Measurements from ENCODE around the gene RALA. TPM values are rescaled to one million over a fixed set of nuclear protein-coding genes. Genes with fewer than 3 reads are reported as not detected.

Gene RALA
- total and polyA plus RNA-seq, 2 donors from 2014 or later: 21.5 to 25.1 TPM

DNA sequence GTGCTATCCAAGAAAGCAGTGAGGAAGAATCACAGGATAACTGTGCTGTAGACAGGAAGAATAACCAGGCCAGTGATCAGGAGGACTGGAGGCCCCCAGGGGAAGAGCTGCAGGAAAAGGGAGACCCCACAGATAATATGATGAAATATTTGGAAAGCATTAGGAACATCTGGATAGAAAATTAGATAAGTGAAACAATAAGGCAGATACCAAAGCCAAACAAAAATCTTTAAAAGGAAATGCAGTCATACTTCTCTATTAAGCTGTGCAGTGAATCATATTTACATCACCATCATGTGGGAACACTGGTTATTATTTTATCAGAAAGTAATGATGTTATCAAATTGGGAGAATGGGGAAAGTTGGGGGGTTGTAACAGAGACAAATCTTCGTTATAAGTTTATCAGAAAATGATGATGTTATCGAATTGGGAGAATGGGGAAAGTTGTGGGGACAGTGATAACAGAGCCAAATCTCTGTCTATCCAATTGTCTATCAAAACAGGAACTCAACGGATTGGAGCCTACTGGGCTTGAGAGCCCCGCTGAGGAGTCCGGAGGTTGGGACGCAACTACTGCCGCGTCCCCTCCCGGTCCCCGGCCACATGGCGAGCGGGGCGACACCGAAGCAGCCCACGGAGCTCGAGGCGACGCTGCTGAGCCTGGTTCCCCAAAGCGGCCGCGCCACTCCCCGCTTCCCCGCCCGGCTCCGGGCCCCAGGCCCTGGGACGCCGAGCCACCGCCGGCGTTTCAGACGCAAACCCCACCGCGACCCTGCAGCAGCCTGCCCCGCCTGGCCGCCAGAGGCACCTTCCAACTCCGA, 14.0 kb upstream of the RALA start:
- peak in 3 of 5 donors; percentile 34 to 60 (median 45) for DNase-seq
- intact Hi-C loops (cut with DNase I): no loop called here
- no peaks in the 10 kb centered on the region for H3K27me3 ChIP-seq (ENCODE audit: control insufficient read depth, insufficient read depth, low read length)
- no peak for FAIRE-seq
- peaks cover 0 to 7% (median 0%) of the 10 kb centered on the region in 3 donors for H3K4me1 ChIP-seq (ENCODE audit: control insufficient read depth in 2 of 3, insufficient read depth in 2 of 3, low read depth in 1 of 3, low read length in 3 of 3)
- peak overlapping the region in 2 of 3 donors; percentile 23 to 36 for H3K4me3 ChIP-seq (ENCODE audit: low read length in 3 of 3)
- TF ChIP-seq, protein P1, sequence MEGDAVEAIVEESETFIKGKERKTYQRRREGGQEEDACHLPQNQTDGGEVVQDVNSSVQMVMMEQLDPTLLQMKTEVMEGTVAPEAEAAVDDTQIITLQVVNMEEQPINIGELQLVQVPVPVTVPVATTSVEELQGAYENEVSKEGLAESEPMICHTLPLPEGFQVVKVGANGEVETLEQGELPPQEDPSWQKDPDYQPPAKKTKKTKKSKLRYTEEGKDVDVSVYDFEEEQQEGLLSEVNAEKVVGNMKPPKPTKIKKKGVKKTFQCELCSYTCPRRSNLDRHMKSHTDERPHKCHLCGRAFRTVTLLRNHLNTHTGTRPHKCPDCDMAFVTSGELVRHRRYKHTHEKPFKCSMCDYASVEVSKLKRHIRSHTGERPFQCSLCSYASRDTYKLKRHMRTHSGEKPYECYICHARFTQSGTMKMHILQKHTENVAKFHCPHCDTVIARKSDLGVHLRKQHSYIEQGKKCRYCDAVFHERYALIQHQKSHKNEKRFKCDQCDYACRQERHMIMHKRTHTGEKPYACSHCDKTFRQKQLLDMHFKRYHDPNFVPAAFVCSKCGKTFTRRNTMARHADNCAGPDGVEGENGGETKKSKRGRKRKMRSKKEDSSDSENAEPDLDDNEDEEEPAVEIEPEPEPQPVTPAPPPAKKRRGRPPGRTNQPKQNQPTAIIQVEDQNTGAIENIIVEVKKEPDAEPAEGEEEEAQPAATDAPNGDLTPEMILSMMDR (IDR thresholded peaks at IDR 0.05; ENCODE audit: borderline replicate concordance, extremely low read depth, insufficient read depth): no peak
- H3K9me3 ChIP-seq (ENCODE audit: control insufficient read depth in 2 of 3, insufficient read depth in 1 of 3, low read length in 3 of 3): no peaks in the 10 kb centered on the region
- H3K36me3 ChIP-seq (ENCODE audit: control insufficient read depth in 2 of 3, insufficient read depth in 3 of 3, low read length in 3 of 3): no peaks in the 10 kb centered on the region
- peak overlapping the region in 1 of 2 donors; percentile 5 for H3K27ac ChIP-seq (ENCODE audit: low read depth in 2 of 2, low read length in 2 of 2)
- H3K9ac ChIP-seq (ENCODE audit: low read length in 3 of 3): no peak overlapping the region

DNA sequence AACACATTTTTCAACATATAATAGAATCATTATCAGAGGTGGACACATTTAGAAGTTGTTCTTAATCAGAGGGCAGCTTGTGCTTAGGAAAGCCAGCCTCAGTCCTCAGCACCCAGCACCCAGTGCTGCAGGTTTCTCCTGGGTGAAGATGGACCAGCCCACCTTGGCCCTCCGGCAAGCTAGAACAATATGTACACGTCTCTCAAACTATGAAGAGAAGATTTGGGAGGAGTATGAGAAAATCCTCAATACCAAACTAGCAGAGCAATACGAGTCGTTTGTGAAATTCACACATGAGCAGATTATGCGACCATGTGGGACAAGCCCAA, 13.5 kb upstream of the RALA start:
- intact Hi-C loops (cut with DNase I): no loop called here
- Histone ChIP-seq H3K9ac (ENCODE audit: low read length in 3 of 3) (no peak overlapping the region), H3K27ac (ENCODE audit: low read depth in 2 of 2, low read length in 2 of 2) (no peak overlapping the region)

DNA sequence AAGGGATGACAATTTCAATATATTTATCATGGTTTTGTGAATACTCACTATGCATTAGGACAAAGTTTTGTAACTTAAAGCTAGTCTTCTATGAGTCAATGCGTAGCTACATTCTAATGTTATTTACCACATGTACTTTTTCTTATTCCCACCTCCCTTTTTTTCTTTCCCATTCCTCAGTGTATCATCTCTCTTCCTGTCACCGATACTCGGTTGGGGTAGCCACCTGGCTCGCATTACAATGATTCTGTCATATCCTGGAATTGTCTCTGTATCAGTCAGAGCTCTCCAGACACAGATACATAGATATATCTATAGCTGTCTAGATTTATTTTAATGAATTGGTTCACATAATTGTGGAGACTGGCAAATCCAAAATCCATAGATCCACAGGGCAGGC, 9.8 kb upstream of the RALA start:
- Histone ChIP-seq H3K27ac (ENCODE audit: low read depth in 2 of 2, low read length in 2 of 2) (no peak overlapping the region), H3K4me3 (ENCODE audit: low read length in 3 of 3) (no peak overlapping the region), H3K9me3 (ENCODE audit: control insufficient read depth in 2 of 3, insufficient read depth in 1 of 3, low read length in 3 of 3) (no peaks in the 10 kb centered on the region), H3K27me3 (ENCODE audit: control insufficient read depth, insufficient read depth, low read length) (no peaks in the 10 kb centered on the region), H3K9ac (ENCODE audit: low read length in 3 of 3) (no peak overlapping the region), H3K4me1 (ENCODE audit: control insufficient read depth in 2 of 3, insufficient read depth in 2 of 3, low read depth in 1 of 3, low read length in 3 of 3) (peaks cover 0 to 7% (median 0%) of the 10 kb centered on the region in 3 donors), H3K36me3 (ENCODE audit: control insufficient read depth in 2 of 3, insufficient read depth in 3 of 3, low read length in 3 of 3) (no peaks in the 10 kb centered on the region)
- TF ChIP-seq, protein P1 (IDR thresholded peaks at IDR 0.05; ENCODE audit: borderline replicate concordance, extremely low read depth, insufficient read depth): no peak
- intact Hi-C loops (cut with DNase I): no loop called here
- DNase-seq (no peak), FAIRE-seq (no peak)

More for the DNA sequence above, 13.5 kb upstream of the RALA start:
- no peaks in the 10 kb centered on the region for H3K36me3 ChIP-seq (ENCODE audit: control insufficient read depth in 2 of 3, insufficient read depth in 3 of 3, low read length in 3 of 3)
- H3K27me3 ChIP-seq (ENCODE audit: control insufficient read depth, insufficient read depth, low read length): no peaks in the 10 kb centered on the region
- H3K4me1 ChIP-seq (ENCODE audit: control insufficient read depth in 2 of 3, insufficient read depth in 2 of 3, low read depth in 1 of 3, low read length in 3 of 3): peaks cover 0 to 7% (median 0%) of the 10 kb centered on the region in 3 donors
- peak overlapping the region in 2 of 3 donors; percentile 4 to 23 for H3K4me3 ChIP-seq (ENCODE audit: low read length in 3 of 3)
- DNase-seq: peak in 2 of 5 donors; percentile 13 to 46
- no peak for FAIRE-seq
- H3K9me3 ChIP-seq (ENCODE audit: control insufficient read depth in 2 of 3, insufficient read depth in 1 of 3, low read length in 3 of 3): no peaks in the 10 kb centered on the region
- TF ChIP-seq, protein P1 (IDR thresholded peaks at IDR 0.05; ENCODE audit: borderline replicate concordance, extremely low read depth, insufficient read depth): no peak
